H1 (cell line): ENCODE results near the gene SP1. TPM values are rescaled to one million over a fixed set of nuclear protein-coding genes. Genes with fewer than 3 reads are reported as not detected.

ENCODE experiments used
- CTCF ChIA-PET: fragments of 300-600 bp; sonication (Branson Sonifier 250); formaldehyde crosslinking; loops from one replicate; lab custom pipeline; 2021; ENCODE audit not compliant: partially characterized antibody; lab: Charles Lee
- POLR2A ChIA-PET: fragments of 300-600 bp; sonication (Branson Sonifier 250); formaldehyde crosslinking; loops from one replicate; lab custom pipeline; 2021; ENCODE audit warnings: inconsistent platforms; ENCODE audit not compliant: partially characterized antibody; lab: Charles Lee
- DNase-seq, 2 experiments: peaks; one replicate each; pipeline versions ENCODE4 v3.0.0 to v3.0.0-alpha.2; 2010 to 2022; ENCODE audit warnings: low spot score in 2 of 2, low read depth in 1 of 2, mixed read lengths in 1 of 2
- FAIRE-seq: peaks from 2 replicates; lab custom pipeline; 2011; peaks lifted over from hg19 to GRCh38; lab: Jason Lieb, UNC
- H2AFZ ChIP-seq: 2 replicates; pipeline ENCODE4 v1.8.1; 2012; ENCODE audit warnings: low read length, inconsistent platforms
- H2AK5ac ChIP-seq: 2 replicates; pipeline ENCODE4 v1.6.1; 2013; ENCODE audit warnings: low read depth, low read length
- H2BK120ac ChIP-seq: replicated peaks from 2 replicates; pipeline ENCODE3; 2013; ENCODE audit warnings: low read depth, low read length, inconsistent platforms
- H2BK12ac ChIP-seq: 2 replicates; pipeline ENCODE4 v1.6.1; 2013; ENCODE audit warnings: low read depth, low read length
- H2BK15ac ChIP-seq: 2 replicates; pipeline ENCODE4 v1.6.1; 2013; ENCODE audit warnings: low read length
- H2BK20ac ChIP-seq: 2 replicates; pipeline ENCODE4 v1.6.1; 2013; ENCODE audit warnings: low read length
- H2BK5ac ChIP-seq: 2 replicates; pipeline ENCODE4 v1.6.1; 2013; ENCODE audit warnings: low read depth, low read length
- H3K14ac ChIP-seq: 2 replicates; pipeline ENCODE4 v1.6.1; 2013; ENCODE audit warnings: inconsistent platforms; ENCODE audit not compliant: insufficient read length
- H3K18ac ChIP-seq: 2 replicates; pipeline ENCODE4 v1.6.1; 2013; ENCODE audit warnings: low read length; ENCODE audit errors: extremely low read depth
- H3K23ac ChIP-seq: 2 replicates; pipeline ENCODE4 v1.6.1; 2013; ENCODE audit warnings: inconsistent platforms; ENCODE audit not compliant: insufficient read length
- H3K23me2 ChIP-seq: 2 replicates; pipeline ENCODE4 v1.6.1; 2013; ENCODE audit warnings: low read depth, low read length
- H3K27ac ChIP-seq: 2 replicates; pipeline ENCODE4 v1.6.1; 2011; ENCODE audit warnings: low read depth, low read length, inconsistent platforms
- H3K27me3 ChIP-seq, 4 experiments: replicated peaks in 1 of 4; 1 replicate in 1 of 4; 2 replicates in 3 of 4; pipeline versions ENCODE4 v1.6.1 to v1.8.1; 2011 to 2013; ENCODE audit warnings: low read length in 3 of 4, mild to moderate bottlenecking in 3 of 4, inconsistent platforms in 2 of 4, mixed read lengths in 2 of 4, moderate library complexity in 1 of 4; ENCODE audit not compliant: control insufficient read depth in 3 of 4, insufficient read depth in 3 of 4; ENCODE audit errors: extremely low read depth in 1 of 4
- H3K36me3 ChIP-seq, 4 experiments: 2 replicates each; pipeline versions ENCODE4 v1.6.1 to v1.8.1; 2011 to 2013; ENCODE audit warnings: mild to moderate bottlenecking in 4 of 4, low read length in 3 of 4, moderate library complexity in 2 of 4, control low read depth in 1 of 4, inconsistent platforms in 1 of 4; ENCODE audit not compliant: insufficient read depth in 4 of 4, control insufficient read depth in 2 of 4
- H3K4ac ChIP-seq: replicated peaks from 2 replicates; pipeline ENCODE3; 2013; ENCODE audit warnings: low read length, low read depth, mixed read lengths, inconsistent platforms; ENCODE audit not compliant: insufficient read length
- H3K4me1 ChIP-seq, 4 experiments: replicated peaks in 1 of 4; 1 replicate in 1 of 4; 2 replicates in 3 of 4; pipeline versions ENCODE4 v1.6.1 to v1.8.1; 2011 to 2013; ENCODE audit warnings: low read length in 3 of 4, inconsistent platforms in 2 of 4, mixed read lengths in 1 of 4; ENCODE audit not compliant: insufficient read depth in 4 of 4, control insufficient read depth in 3 of 4
- H3K4me2 ChIP-seq, 2 experiments: 2 replicates each; pipeline versions ENCODE4 v1.6.1 to v1.8.1; 2011 to 2013; ENCODE audit warnings: low read depth in 2 of 2, low read length in 2 of 2, control low read depth in 1 of 2, inconsistent platforms in 1 of 2, mild to moderate bottlenecking in 1 of 2; ENCODE audit not compliant: insufficient read depth in 1 of 2
- H3K4me3 ChIP-seq, 4 experiments: fragments of 200-600, 300-600 bp in 1 of 4; sonication (generic), shearing (Covaris generic), sonication (Bioruptor Twin) in 1 of 4; 2 replicates each; pipeline versions ENCODE4 v1.5.1 to v1.8.1; 2011 to 2016; ENCODE audit warnings: low read length in 4 of 4, low read depth in 3 of 4, control low read depth in 2 of 4, inconsistent platforms in 2 of 4, mild to moderate bottlenecking in 2 of 4, mixed read lengths in 1 of 4, moderate library complexity in 1 of 4; ENCODE audit not compliant: insufficient read depth in 2 of 4; ENCODE audit errors: extremely low read depth in 1 of 4
- H3K56ac ChIP-seq: replicated peaks from 2 replicates; pipeline ENCODE3; 2013; ENCODE audit warnings: low read depth, mild to moderate bottlenecking, mixed read lengths, low read length, inconsistent platforms; ENCODE audit not compliant: insufficient read length
- H3K79me1 ChIP-seq: 2 replicates; pipeline ENCODE4 v1.6.1; 2013; ENCODE audit warnings: low read depth, low read length, control low read depth
- H3K79me2 ChIP-seq, 2 experiments: 2 replicates each; pipeline versions ENCODE4 v1.6.1 to v1.8.1; 2012 to 2013; ENCODE audit warnings: low read length in 2 of 2, mild to moderate bottlenecking in 2 of 2, inconsistent platforms in 1 of 2; ENCODE audit not compliant: insufficient read depth in 2 of 2, control insufficient read depth in 1 of 2
- H3K9ac ChIP-seq, 4 experiments: replicated peaks in 1 of 4; 1 replicate in 1 of 4; 2 replicates in 3 of 4; pipeline versions ENCODE4 v1.6.1 to v1.8.1; 2011 to 2013; ENCODE audit warnings: low read depth in 3 of 4, low read length in 3 of 4, control low read depth in 2 of 4, mild to moderate bottlenecking in 2 of 4, moderate library complexity in 2 of 4, inconsistent platforms in 1 of 4; ENCODE audit errors: extremely low read depth in 1 of 4
- H3K9me3 ChIP-seq, 2 experiments: 2 replicates each; pipeline versions ENCODE4 v1.6.1 to v1.8.1; 2012 to 2013; ENCODE audit warnings: mild to moderate bottlenecking in 2 of 2, moderate library complexity in 2 of 2, control low read depth in 1 of 2, inconsistent platforms in 1 of 2, low read depth in 1 of 2, low read length in 1 of 2, mixed read lengths in 1 of 2; ENCODE audit not compliant: insufficient read depth in 2 of 2
- H4K20me1 ChIP-seq, 2 experiments: replicated peaks in 1 of 2; 2 replicates each; pipeline versions ENCODE3 to v1.8.1; 2011 to 2013; ENCODE audit warnings: inconsistent platforms in 2 of 2, low read length in 2 of 2, mild to moderate bottlenecking in 1 of 2; ENCODE audit not compliant: insufficient read depth in 2 of 2, control insufficient read depth in 1 of 2
- H4K5ac ChIP-seq: 2 replicates; pipeline ENCODE4 v1.6.1; 2013; ENCODE audit warnings: low read length, low read depth, mixed read lengths, inconsistent platforms; ENCODE audit not compliant: insufficient read length
- H4K8ac ChIP-seq: 2 replicates; pipeline ENCODE4 v1.8.0; 2013; ENCODE audit warnings: mild to moderate bottlenecking, moderate library complexity, low read length, inconsistent platforms; ENCODE audit not compliant: insufficient read depth; ENCODE audit errors: extremely low read depth
- H4K91ac ChIP-seq: replicated peaks from 2 replicates; pipeline ENCODE3; 2013; ENCODE audit warnings: low read length, mixed read lengths, inconsistent platforms; ENCODE audit not compliant: insufficient read length
- BACH1 ChIP-seq: IDR thresholded peaks from 2 replicates; pipeline ENCODE4 v1.6.1; 2012; ENCODE audit warnings: low read length, improper control_type of control experiment
- EP300 ChIP-seq, 2 experiments: IDR thresholded peaks; 1 replicate in 1 of 2; 2 replicates in 1 of 2; pipeline ENCODE4 v1.6.1; 2011 to 2012; ENCODE audit warnings: low read depth in 2 of 2, low read length in 2 of 2, mild to moderate bottlenecking in 2 of 2, borderline replicate concordance in 1 of 2, inconsistent platforms in 1 of 2, moderate library complexity in 1 of 2
- JUN ChIP-seq: IDR thresholded peaks from 2 replicates; pipeline ENCODE4 v1.6.1; 2011; ENCODE audit warnings: low read depth, mild to moderate bottlenecking, improper control_type of control experiment, low read length
- SIN3A ChIP-seq, 2 experiments: IDR thresholded peaks in 1 of 2; conservative IDR thresholded peaks in 1 of 2; 2 replicates each; pipeline ENCODE4 v1.6.1; 2011 to 2012; ENCODE audit warnings: low read length in 2 of 2, improper control_type of control experiment in 1 of 2, low read depth in 1 of 2, mild to moderate bottlenecking in 1 of 2
- SP4 ChIP-seq: IDR thresholded peaks from 2 replicates; pipeline ENCODE4 v1.6.1; 2012; ENCODE audit warnings: low read length, inconsistent platforms
- WGBS, 2 experiments: shearing (Covaris generic) in 1 of 2; methylation state at CpG; one replicate each; pipeline versions ENCODE4 v1.1.6 to v1.1.7; 2013 to 2015; ENCODE audit warnings: low lambda C conversion rate in 2 of 2, mixed read lengths in 2 of 2, inconsistent platforms in 1 of 2, low coverage in 1 of 2, missing lambda C conversion rate in 1 of 2; ENCODE audit not compliant: insufficient replicate concordance in 2 of 2, insufficient coverage in 1 of 2, insufficient read length in 1 of 2; ENCODE audit errors: extremely low coverage in 1 of 2, missing lambda C conversion rate in 1 of 2; 5-methylcytosine and 5-hydroxymethylcytosine counted together
- polyA plus RNA-seq, 7 experiments: library from polyadenylated mRNA; depleted of rRNA in 3 of 7; stranded (reverse) in 5 of 7; unstranded in 2 of 7; fragments of >200 nt in 5 of 7; fragments of 200-250 nt in 2 of 7; gene quantifications; 1 replicate in 5 of 7; 2 replicates in 1 of 7; 4 replicates in 1 of 7; pipeline versions ENCODE4 v1.2.1 to v1.2.3, GENCODE V29; 2011 to 2013; ENCODE audit warnings: missing spikeins in 2 of 7, mixed read lengths in 2 of 7
- total RNA-seq: library from RNA; stranded (reverse); fragmentation: NEBNext Ultra II Directional; extraction: Animal tissue kit (Norgen Biotek cat#: 25700); gene quantifications from 2 replicates; pipeline ENCODE4 v1.2.1, GENCODE V29; 2021
- TF ChIP-seq, protein P1 (sequence below): IDR thresholded peaks from 2 replicates; pipeline ENCODE4 v1.6.1; 2012; ENCODE audit warnings: inconsistent platforms

The SP1 gene
- total and polyA plus RNA-seq, 2 of the 8 experiments (the other 6 are each of a cell fraction or from before 2014, with no cell fraction given) = 50.7 to 75.2 TPM

- Histone ChIP-seq H2BK20ac (no peak overlapping the region), H2AK5ac (no peak overlapping the region), H3K79me1 (no peaks in the 10 kb centered on the region), H3K9ac (no peak overlapping the region), H2BK120ac (no peak overlapping the region), H3K18ac (no peak overlapping the region), H3K4me1 (peaks cover 0 to 18% (median 2%) of the 10 kb centered on the region in 4 experiments; a peak in 5 of 7 replicates), H3K9me3 (no peaks in the 10 kb centered on the region), H3K36me3 (no peaks in the 10 kb centered on the region), H3K23ac (no peak overlapping the region), H4K91ac (no peak overlapping the region), H3K4me3 (no peak overlapping the region), H4K20me1 (no peaks in the 10 kb centered on the region), H4K8ac (no peak overlapping the region), H3K79me2 (no peaks in the 10 kb centered on the region), H3K27ac (no peak overlapping the region), H2BK15ac (no peak overlapping the region), H3K14ac (no peak overlapping the region), H3K4ac (no peak overlapping the region), H3K27me3 (peaks cover 0 to 17% (median 14%) of the 10 kb centered on the region in 4 experiments; a peak in 6 of 7 replicates), H2AFZ (no peak overlapping the region), H3K23me2 (0 out of 2 replicates have a peak, but pooled peaks cover 4% of the 10 kb centered on the region), H3K4me2 (no peak overlapping the region), H4K5ac (no peak overlapping the region), H2BK12ac (no peak overlapping the region)
- no peak for DNase-seq
- POLR2A ChIA-PET = interaction anchor here (1.0 to 1.8 kb wide), 4 partner anchors 12 to 84 kb away, joined by 3 to 8 read pairs (median 4); no protein-coding TSS in a partner anchor
- no peak for FAIRE-seq
- CTCF ChIA-PET = interaction anchor here (0.7 to 21.2 kb wide), 4 partner anchors 10 to 48 kb away, joined by 3 to 381 read pairs (median 7); partner anchors contain the start of gene AAAS
- 88% methylated on average over 4 of the region's 4 CpGs; no CpG with 5 or more reads in 1 of the 2 experiments for whole genome bisulfite sequencing, 2 experiments
- no peak for TF ChIP-seq JUN
- TF ChIP-seq EP300 (IDR thresholded peaks at IDR 0.05; ENCODE audit: borderline replicate concordance in 1 of 2, low read depth in 2 of 2, low read length in 2 of 2) = no peak
- no peak for TF ChIP-seq BACH1
- no peak for TF ChIP-seq SP4
- TF ChIP-seq, protein P1, sequence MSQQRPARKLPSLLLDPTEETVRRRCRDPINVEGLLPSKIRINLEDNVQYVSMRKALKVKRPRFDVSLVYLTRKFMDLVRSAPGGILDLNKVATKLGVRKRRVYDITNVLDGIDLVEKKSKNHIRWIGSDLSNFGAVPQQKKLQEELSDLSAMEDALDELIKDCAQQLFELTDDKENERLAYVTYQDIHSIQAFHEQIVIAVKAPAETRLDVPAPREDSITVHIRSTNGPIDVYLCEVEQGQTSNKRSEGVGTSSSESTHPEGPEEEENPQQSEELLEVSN = no peak
- no peak for TF ChIP-seq SIN3A (conservative IDR thresholded peaks at IDR 0.05 in 1 of 2, IDR thresholded peaks at IDR 0.05 in 1 of 2; ENCODE audit: low read depth in 1 of 2, low read length in 2 of 2)
- TF ChIP-seq, all 59 proteins: peak for 0
- Histone ChIP-seq H3K56ac (no peak overlapping the region), H2BK5ac (no peak overlapping the region)
These were observed 46.7 kb upstream of the SP1 start for GRCh38 chr12:53333289-53333688.
